Dermis microvascular lymphatic vessel endothelial cell (primary cell): Measurements from ENCODE around the gene COPZ1. TPM values are rescaled to one million over a fixed set of nuclear protein-coding genes. Genes with fewer than 3 reads are reported as not detected.

Experiments
- DNase-seq, 2 donors: peaks; one replicate each; pipeline versions ENCODE4 v3.0.0 to v3.0.0-alpha.2; 2010; ENCODE audit warnings: low read depth in 2 of 2
- total RNA-seq: library from RNA; depleted of rRNA; stranded (reverse); fragments of >200 nt; gene quantifications from 2 replicates; pipeline ENCODE4 v1.2.1, GENCODE V29; 2014

COPZ1 gene
- total RNA-seq, 1 donor from 2014 or later, result 75.4 TPM

DNA sequence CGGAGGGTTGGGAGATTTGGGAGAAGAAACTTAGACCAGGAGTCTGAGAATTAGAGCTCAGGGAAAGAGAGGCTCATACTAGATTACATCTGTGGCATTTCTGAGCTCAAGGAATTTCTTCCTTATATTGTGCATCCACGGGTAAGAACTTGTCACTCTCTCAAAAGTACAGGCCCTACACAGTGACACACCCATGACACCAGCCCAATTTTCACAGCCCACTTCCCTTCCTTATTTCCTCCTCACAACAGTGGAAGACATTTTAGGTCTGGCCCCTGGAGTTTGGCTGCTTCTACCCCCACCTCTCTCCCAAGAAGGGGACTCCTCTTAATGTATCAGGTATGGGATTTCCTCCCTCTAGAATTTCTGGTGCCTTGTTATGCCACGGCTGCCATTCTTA lies 68.8 kb downstream of the COPZ1 start:
- DNase-seq, result no peak

GRCh38 chr12:54394281-54394719 lies 69.4 kb downstream of the COPZ1 start:
- DNase-seq, result peak in 1 of 2 donors; percentile 38

DNA sequence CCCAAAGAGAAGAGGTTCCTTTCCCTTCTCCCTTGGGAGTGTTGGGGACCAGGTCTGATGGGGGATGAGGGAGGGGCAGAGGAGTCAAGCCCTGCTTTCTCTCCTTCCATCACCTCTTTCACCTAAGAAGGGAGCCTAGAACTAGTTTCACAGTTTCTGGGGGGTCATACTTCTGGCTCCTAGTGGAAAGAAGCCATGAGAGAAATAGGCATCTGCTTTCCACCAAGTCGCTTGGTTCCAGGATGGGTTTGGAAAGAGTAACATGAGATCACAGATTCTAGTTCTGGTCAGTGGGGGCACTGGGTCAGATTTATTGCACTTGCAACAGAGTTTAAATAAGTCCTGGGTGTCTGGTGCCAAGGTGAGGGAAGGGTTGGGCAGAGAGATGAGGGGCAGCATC lies 70.1 kb downstream of the COPZ1 start:
- no peak for DNase-seq

DNA sequence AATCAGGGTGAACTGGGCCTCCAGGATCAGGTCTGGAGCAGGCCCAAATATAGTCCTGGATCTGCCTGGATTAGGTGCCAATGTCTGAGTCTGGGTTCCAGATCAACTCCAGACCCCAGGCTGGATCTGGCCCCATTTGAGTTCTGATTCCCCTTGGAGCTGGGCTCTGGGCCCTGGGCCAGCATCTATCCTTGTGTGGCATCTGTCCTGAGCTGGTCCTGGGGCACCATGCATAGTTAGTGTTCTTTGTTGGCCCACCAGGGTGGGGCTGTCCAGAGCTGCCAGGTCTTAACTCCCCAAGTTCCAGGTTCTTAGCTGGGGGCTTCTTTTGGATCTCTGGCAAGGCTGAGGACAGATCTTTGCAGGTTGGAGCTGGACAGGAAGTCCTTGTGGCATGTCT lies 70.6 kb downstream of the COPZ1 start:
- no peak for DNase-seq

DNA sequence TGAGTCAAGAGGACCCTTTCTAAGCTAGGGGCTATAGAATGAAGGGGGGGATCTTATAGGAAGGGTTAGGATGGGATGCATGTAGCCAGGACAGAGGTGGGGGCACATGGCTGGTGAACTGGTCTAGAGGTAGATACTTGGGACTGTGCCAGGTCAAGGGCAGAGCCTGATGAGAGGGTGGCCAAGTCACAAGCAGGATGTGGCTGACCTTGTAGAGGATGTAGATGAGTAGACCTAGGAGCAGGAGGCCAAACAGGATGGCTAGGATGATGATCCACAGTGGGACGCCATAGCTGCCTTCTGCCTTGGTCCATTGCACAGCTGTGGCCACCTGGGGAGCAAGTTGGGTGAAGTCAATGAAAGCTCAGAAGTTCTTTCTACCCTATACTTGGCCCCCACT lies 72.2 kb downstream of the COPZ1 start:
- no peak for DNase-seq

DNA sequence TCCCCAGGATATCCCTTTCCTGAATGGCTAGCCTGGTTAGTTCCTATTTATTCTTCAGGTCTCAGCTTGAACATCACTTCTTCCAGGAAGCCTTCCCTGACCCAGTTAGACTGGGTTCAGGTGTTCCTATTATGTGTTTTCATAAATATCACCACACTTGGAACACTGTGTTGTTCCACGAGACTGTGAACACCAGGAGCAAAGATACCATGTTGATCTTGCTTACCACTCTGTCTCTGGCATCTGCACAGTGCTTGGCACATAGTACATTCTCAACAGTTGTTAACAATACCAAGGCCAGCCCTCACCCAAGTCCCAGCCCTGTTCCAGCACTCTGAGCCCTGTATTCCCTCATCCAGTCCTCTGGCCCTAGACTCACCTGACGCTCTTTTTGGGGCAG lies 73.3 kb downstream of the COPZ1 start:
- DNase-seq, result no peak

DNA sequence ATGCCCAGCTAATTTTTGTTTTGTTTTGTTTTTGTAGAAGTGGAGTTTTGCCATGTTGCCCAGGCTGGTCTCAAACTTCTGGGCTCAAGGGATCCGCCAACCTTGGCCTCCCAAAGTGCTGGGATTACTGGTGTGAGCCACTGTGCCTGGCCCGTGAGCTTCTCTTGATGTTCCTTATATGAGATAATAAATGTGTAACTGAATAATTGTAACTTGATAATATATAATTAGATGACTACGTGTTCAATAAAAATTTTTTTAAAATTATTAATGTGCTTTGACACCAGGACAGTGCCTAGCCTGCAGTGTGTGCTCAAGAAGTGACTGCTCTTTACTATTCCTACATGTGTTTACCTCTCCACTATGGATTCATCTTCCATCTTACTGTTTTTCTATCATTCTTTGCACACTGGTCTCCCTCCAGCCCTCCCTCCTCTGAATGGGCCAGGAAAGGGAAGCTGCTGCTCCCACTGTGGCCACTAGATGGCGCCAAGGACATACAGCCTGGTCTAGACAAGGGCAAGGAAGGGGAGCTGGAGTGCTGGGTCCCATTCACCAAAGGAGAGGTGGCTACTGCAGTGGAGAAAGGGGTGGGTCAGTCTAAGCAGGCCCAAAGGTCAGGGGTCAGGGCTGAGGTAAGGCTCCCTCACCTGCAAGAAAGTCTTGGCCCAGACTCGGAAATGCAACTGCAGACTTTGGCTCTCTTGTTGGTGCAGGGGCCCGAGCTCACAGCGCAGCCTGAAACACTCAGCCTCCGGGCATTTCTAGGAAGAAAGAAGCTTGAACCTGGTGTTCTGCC lies 74.3 kb downstream of the COPZ1 start:
- peak; percentile 70 to 84 for DNase-seq

DNA sequence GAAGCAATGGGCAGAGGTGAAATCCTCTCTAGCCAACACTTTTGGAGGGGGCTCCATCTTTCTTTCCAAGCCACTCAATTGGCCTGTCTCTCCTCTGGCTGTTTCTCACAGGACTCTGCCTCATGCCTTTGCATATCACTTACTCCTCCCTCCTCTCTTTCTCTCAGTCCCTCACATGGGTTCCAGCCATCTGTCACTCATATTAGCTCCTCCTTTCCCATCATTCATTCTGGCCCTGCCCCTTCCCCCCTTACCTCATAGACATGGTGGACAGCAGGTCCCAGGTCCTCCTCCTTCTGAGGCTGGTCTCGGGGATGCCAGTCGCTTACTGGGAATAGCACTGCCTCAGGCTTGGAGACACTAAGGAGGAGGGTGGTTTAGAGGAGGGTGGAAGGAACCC lies 76.2 kb downstream of the COPZ1 start:
- DNase-seq, result no peak

Other genes starting within 250 kb of the COPZ1 start
- 16.2 and 17.5 TPM in 2 replicates for gene SMUG1, start 136.1 kb upstream of the COPZ1 start, total RNA-seq
- 30.9 and 31.9 TPM in 2 replicates for gene CBX5, start 45.0 kb upstream of the COPZ1 start, total RNA-seq
- gene HNRNPA1, start 44.4 kb upstream of the COPZ1 start, total RNA-seq, result 339 and 443 TPM in 2 replicates
- gene NFE2, start 24.1 kb upstream of the COPZ1 start, total RNA-seq, result not detected in 2 replicates
- gene GPR84, start 39.4 kb downstream of the COPZ1 start, total RNA-seq, result not detected in 2 replicates
- gene ZNF385A, start 59.6 kb downstream of the COPZ1 start, total RNA-seq, result 0.26 and 0.89 TPM in 2 replicates
- 299 and 342 TPM in 2 replicates for gene ITGA5, start 94.1 kb downstream of the COPZ1 start, total RNA-seq
- not detected in 2 replicates for gene GTSF1, start 148.5 kb downstream of the COPZ1 start, total RNA-seq
- under 0.01 TPM in 1 of 2 replicates, not detected in the other for gene NCKAP1L, start 172.6 kb downstream of the COPZ1 start, total RNA-seq
- gene PDE1B, start 224.5 kb downstream of the COPZ1 start, total RNA-seq, result not detected in 2 replicates